GM21447 (cell line): ENCODE data around the gene GARIN5B.
"Not testable (repeated sequence)": the region's sequence is repeated elsewhere in the genome, so short reads cannot be mapped to it uniquely, and the experiment has no call there.

ENCODE experiments used
- ATAC-seq: cut with Tn5 transposase; IDR thresholded peaks from one replicate; pipeline ENCODE4 v1.9.1; 2021; ENCODE audit not compliant: unreplicated experiment

GARIN5B gene

GRCh38 chr19:55362990-55363716 lies at the start of gene GARIN5B:
GARIN5B (minus strand) TSS chr19:55363260; CDS start chr19:55363066, 194 bp downstream.
- no peak for ATAC-seq

DNA sequence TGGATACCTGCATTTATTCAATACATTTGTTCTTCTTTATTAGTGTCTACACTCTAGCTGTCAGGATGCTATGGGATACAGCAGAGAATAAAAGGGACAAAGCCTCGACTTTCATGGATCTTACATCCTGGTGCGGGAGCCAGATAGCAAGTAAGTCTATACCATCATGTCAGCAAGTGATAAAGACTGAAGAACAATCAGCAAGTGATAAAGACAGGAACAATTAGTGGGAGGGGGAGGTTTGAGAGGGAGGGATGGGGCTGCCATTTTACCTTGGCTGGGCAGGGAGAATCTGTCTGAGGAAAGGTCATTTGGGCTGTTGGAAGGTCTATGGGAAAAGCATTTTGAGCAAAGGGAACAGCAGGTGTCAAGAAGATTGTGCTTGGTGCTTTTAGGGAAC lies 47.1 kb upstream of the GARIN5B start:
- no peak for ATAC-seq

GRCh38 chr19:55409179-55409578 lies 46.1 kb upstream of the GARIN5B start:
- not testable (repeated sequence) for ATAC-seq

DNA sequence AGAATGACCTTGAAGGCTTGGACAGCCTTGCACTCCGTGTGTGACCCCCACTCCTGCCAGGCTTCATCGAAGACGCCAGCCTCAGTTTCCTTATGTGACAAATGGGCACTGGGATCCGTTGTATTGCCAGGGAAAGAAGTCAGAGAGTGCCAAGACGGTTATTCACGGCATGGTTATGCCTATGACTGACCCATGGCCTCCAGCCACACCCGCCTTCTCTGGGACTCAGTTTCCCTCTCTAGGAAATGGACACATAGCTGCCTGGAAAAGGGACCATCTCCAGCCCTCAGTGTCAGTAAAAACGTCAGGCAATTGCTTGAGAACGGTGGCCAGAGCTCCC lies 45.4 kb upstream of the GARIN5B start:
- ATAC-seq = no peak

DNA sequence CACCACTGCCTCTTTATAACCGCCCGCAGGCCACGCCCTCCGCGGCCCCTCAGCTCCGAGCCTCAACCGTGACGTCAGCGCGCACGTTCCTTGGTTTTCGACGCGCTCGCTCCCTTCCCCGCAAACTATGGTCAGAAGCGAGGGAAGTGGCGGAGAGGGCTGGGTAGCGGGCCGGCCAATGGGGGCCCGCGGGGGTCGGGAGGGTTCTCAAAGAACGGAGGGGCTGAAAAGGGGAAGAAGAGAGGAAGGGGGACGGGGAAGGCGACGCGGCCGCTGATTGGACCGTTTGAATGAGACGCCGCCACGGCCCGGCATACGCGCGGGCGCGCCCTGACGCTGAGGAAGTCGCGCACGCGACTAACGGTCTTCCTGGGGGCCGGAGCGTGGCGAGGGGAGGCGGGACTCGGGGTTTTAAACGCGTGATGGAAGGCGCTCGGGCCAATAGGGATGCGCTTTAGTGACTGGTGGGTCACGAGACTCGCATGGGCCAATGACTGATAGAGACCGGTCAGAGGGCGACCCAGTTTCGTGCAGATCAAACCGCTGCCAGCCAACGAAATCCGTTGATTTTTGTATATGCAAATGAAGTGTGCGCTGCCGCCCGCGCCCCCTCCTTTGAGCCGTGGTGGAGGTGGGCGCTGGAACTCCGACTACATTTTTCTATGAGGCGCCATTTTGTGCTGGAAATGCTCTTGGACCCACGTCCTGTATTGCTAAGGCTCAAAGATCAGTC lies 44.9 kb upstream of the GARIN5B start:
- ATAC-seq = peak; percentile 85

- not testable (repeated sequence) for ATAC-seq
Observed at GRCh38 chr19:55407550-55407799, 44.4 kb upstream of the GARIN5B start, which contains the start of gene UBE2S. UBE2S (minus strand) TSS chr19:55407788; CDS start chr19:55407589, 199 bp downstream.

- peak; percentile 4 for ATAC-seq
Observed at GRCh38 chr19:55406826-55407549, 43.9 kb upstream of the GARIN5B start.

GRCh38 chr19:55406091-55406825 lies 43.2 kb upstream of the GARIN5B start:
- ATAC-seq = no peak

DNA sequence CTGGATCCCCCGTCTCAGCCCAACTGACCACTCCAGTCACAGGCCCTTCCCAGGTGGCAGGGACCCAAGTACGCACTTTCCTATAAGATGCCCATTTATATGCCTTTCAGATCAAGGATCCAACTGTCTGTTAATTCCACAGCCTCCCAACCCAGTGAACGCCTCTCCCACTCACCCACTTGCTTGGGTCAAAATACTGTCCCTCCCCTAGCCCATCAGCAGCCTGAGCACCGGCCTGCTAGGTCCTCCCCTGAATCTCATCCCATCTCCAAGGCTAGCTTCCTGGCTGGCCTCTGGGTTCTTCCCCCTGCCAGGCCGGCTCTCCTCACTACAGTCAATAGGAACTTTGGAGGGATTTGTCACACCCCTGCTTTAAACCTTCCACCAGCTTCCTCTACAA lies 42.6 kb upstream of the GARIN5B start:
- ATAC-seq = no peak

- ATAC-seq = no peak
Observed at GRCh38 chr19:55402509-55402908, 39.4 kb upstream of the GARIN5B start.

DNA sequence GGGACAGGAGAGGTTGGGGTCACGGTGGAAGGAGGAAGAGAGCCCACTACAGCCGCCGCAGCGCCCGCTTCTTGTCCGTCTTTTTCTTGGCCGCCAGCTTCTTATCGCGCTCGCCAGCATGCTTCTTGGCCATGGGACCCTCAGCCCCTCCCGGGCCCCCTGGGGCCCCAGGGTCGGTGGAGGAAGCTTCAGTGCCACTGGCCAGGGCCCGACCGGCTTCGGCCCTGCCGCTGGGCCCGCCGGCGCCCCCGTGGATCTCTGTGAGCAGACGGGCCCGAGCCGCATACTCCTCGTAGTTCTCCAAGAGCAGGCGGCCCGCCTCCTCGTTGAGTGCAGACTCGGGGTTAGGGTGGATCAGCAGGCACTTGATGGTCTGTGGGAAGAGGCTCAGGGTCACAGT lies 38.3 kb upstream of the GARIN5B start:
- ATAC-seq = not testable (repeated sequence)

DNA sequence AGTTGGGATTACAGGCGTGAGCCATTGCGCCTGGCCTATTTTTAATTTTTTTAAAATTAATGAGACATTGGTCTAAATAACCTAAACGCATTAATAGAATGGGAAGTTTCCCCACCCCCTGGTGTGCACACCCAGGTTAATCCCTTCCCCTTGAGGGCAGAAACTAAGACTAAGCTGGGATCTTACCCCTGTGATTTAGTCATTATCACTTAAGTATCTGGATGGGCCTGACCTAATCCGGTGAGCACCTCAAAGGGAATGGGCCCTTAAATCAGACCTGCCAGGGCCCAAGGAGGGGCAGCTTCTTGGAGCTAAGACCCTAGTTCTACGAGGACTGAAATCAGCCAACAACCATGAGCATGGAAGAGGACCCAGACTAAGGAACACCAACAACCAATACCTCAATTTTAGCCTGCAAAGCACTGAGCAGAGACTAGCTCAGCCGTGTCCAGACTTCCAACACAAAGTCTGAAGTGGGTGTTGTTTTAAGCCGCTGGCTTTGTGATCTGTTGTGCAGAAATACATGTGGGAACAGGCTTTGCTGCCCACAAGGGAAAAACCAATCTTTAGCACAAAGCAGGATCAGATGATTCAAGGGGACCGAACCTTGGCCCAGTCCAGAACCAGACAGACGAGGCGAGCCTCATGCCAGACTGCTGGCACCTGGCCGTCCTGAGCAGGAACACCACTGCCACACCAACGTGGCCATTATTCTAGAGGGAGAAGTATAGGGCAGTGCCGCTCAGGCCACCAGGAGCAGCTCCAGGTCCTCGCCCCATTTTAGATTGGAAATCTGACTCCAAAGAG lies 37.4 kb upstream of the GARIN5B start:
- ATAC-seq = no peak

- ATAC-seq = no peak
Observed at GRCh38 chr19:55398200-55398925, 35.3 kb upstream of the GARIN5B start.

DNA sequence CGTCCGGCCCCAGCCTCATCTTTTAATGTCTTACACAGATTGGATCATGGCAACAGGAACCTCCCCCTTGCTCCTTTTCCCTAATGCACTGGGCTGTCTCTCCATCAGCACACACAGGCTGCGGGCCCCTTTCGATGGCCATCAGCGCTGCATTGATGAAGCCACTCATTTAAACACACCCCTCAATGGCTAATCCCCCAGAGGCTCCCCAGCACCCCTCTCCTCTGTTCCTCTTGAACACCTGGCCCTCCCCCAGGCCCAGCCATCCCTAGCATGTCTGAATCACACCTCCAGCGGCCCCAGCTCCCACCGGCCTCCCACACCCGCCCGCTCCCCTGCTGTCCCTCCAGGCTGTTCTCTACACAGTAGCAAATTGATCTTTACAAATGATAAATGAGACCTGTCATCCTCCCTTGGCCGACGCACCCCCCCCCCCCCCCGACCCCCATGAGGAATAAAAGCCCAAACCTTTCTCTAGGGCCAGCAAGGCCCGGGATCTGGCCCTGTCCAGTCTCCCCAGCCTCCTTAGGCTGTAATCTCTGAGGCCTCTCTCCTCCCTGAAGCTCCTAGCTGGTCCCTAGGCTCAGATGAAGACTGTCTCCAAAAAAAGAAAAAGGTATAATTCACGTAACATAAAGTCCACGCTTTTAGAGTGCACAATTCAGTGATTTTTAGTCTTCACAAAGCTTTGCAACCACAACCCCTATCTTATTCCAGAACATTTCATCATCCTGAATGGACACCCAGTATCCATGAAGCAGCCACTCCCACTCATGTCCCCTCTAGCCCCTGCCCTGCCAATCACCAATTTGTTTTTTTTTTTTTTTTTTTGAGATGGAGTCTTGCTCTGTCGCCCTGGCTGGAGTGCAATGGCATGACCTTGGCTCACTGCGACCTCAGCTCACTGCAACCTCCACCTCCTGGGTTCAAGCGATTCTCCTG lies 30.0 kb upstream of the GARIN5B start:
- ATAC-seq = no peak

DNA sequence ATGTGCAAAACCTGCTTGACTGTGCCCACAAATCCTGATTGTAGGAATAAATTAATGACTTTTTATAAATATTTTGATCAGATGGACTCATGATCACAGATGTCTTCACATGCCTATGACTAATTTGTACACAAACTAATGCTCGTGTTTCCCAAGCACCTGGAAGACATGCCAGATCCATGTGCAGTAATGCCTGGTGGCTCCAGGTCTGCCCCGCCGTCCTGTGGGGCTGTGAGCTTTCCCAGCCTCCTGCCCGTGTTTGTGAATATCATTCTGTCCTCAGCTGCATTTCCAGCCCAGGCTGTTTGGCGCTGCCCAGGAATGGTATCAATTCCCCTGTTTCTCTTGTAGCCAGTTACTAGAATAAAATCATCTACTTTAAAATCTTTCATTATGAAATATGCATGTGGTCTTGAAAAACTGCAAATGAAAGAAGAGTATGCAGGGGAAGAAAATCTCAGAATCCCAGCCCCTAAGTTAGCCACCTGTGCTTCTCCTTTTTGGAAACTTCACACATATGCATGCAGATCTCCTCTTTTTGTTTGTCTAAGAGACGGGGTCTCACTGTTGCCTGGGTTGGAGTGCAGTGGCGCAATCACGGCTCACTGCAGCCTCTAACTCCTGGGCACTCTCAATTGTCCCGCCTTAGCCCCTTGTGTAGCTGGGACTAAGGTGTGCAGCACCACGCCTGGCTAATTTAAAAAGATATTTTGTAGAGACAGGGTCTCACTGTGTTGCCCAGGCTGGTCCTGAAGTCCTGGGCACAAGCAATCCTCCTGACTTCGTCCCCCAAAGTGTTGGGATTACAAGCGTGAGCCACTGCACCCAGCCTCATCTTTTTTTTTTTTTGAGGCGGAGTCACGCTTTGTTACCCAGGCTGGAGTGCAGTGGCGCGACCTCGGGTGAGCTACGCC lies 28.9 kb upstream of the GARIN5B start:
- ATAC-seq = no peak

DNA sequence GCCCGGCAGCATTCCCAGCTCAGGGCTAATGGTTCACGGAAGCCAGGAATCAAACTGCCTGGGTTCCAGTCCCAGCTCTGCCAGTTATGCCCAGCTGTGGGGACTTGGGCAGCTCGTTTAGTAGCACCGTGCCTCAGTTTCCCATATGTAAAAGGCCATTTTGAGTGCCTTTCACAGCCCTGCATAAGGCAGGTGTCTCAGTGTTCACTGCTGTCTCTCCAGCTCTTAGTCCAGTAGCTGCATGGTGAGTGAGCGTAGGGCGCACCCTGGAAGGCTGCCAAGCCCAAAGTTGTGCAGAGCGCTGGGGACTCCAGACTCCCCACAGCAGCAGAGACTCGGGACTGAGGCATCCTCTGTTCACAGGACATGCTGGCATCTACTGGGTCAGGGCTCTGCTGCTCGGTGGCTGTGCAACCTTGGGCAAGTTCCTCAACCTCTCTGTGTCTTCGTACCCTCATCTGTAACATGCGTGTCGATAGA lies 28.2 kb upstream of the GARIN5B start:
- ATAC-seq = no peak

DNA sequence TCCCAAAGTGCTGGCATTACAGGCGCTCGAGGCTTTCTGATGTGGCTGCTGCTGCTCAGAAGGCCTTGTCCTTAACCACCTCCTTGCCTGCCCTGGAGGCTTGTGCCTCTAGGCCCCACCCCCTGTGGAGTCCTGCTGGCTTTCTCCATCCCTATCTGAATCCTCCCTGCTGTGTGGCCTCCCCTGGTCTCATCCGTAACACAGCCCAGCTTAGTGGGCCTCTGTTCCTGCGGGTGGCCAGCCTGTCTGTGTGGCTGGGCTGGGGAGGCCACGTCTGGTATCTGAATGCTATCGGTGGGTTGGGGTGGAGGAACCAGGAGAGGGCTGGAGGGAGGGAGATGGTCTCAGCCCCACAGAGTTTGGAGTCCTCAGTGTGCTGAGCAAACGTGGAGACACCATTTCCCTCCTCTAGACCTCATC lies 27.4 kb upstream of the GARIN5B start:
- no peak for ATAC-seq
